C4-2B (cell line): ENCODE measurements around the gene TSPAN16.
A peak's percentile ranks its signal among the peaks of the same experiment; 100 is the strongest.
"Not testable (repeated sequence)": the region's sequence is repeated elsewhere in the genome, so short reads cannot be mapped to it uniquely, and the experiment has no call there.

ENCODE experiments used
- H3K27ac ChIP-seq: fragments of 450-650 bp; 2 replicates; pipeline ENCODE4 v1.5.1; 2017
- CTCF ChIP-seq: fragments of 450-650 bp; conservative IDR thresholded peaks from 2 replicates; pipeline ENCODE4 v1.5.1; 2017; ENCODE audit warnings: mild to moderate bottlenecking
- ZFX ChIP-seq: fragments of 450-650 bp; IDR thresholded peaks from 2 replicates; pipeline ENCODE4 v1.6.1; 2017

TSPAN16 gene

GRCh38 chr19:11349171-11349570, 53.2 kb downstream of the TSPAN16 start:
- TF ChIP-seq ZFX (no peak), CTCF (no peak)
- H3K27ac ChIP-seq = no peak overlapping the region

GRCh38 chr19:11354102-11354501, 58.1 kb downstream of the TSPAN16 start:
- not testable (repeated sequence) for H3K27ac ChIP-seq

GRCh38 chr19:11355160-11356073, 59.5 kb downstream of the TSPAN16 start, which contains the start of gene PLPPR2:
Gene PLPPR2 (plus strand): TSS chr19:11355432. CDS start chr19:11357674, 2,242 bp downstream.
- peak within 1 kb of the TSS; percentile 72 for H3K27ac ChIP-seq
- no peak for TF ChIP-seq CTCF
- no peak for TF ChIP-seq ZFX

GRCh38 chr19:11356074-11356397, 60.1 kb downstream of the TSPAN16 start:
- H3K27ac ChIP-seq = peak overlapping the region; percentile 72
- TF ChIP-seq ZFX (no peak), CTCF (no peak)

- TF ChIP-seq CTCF (no peak), ZFX (no peak)
These were observed 61.0 kb downstream of the TSPAN16 start for GRCh38 chr19:11356676-11357550.

GRCh38 chr19:11359421-11359820, 63.5 kb downstream of the TSPAN16 start:
- TF ChIP-seq ZFX (no peak), CTCF (no peak)
- no peak overlapping the region for H3K27ac ChIP-seq

More at GRCh38 chr19:11356676-11357550, 61.0 kb downstream of the TSPAN16 start:
- H3K27ac ChIP-seq = no peak overlapping the region

- no peak overlapping the region for H3K27ac ChIP-seq
- TF ChIP-seq CTCF (no peak), ZFX (no peak)
These were observed 65.2 kb downstream of the TSPAN16 start for GRCh38 chr19:11361037-11361770.
